Measurements from ENCODE around the gene ARTN. TPM values are rescaled to one million over a fixed set of nuclear protein-coding genes. Genes with fewer than 3 reads are reported as not detected.
A peak's percentile ranks its signal among the peaks of the same experiment; 100 is the strongest.

The ARTN gene
- total and polyA plus RNA-seq, 9 of the 15 experiments (the other 6 are each of a cell fraction or from before 2014, with no cell fraction given), result 0.06 to 0.38 TPM; not detected in 7

DNA sequence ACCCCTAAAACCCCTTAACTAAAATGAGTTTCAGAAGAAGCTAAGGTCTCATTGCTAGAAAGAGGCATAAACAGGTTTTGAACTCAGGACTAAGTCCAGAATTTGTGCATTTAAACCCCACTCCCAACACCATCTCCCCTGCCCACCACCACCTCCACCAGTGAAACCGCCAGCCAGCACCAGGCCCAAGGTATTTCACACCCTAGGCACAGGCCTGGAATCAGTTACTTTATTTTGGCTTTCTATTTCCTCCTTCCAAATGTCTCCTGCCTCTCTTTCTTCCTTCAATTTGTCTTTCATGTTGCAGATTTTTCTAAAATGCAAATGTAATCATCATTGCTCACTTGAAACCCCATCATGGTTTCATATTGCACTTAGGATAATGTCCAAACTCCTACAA is 11.3 kb downstream of the ARTN start:
- Histone ChIP-seq H3K9ac (ENCODE audit: insufficient read depth in 1 of 2, low read depth in 2 of 2, low read length in 2 of 2) (peak overlapping the region; percentile 29 to 53), H3K4me3 (no peak overlapping the region)
- in situ Hi-C loops (cut with MboI), result no loop called here

More for the DNA sequence above, 11.3 kb downstream of the ARTN start:
- Histone ChIP-seq H3K9me3 (replicated peaks; ENCODE audit: control insufficient read depth, insufficient read depth, low read depth, low read length) (no peaks in the 10 kb centered on the region), H3K36me3 (ENCODE audit: control insufficient read depth, insufficient read depth, low read length) (peaks cover 13% of the 10 kb centered on the region; the same call in 2 of the 3 replicates), H2AFZ (ENCODE audit: low read depth, low read length) (no peak overlapping the region), H3K9me1 (ENCODE audit: control insufficient read depth, insufficient read depth, low read length) (peaks cover 2% of the 10 kb centered on the region), H3K27me3 (ENCODE audit: control insufficient read depth in 2 of 2, insufficient read depth in 2 of 2, low read length in 2 of 2) (no peaks in the 10 kb centered on the region), H3K4me1 (replicated peaks in 1 of 2; ENCODE audit: control insufficient read depth in 2 of 2, insufficient read depth in 2 of 2, low read length in 2 of 2) (peaks cover 17 to 39% of the 10 kb centered on the region in 2 experiments), H4K20me1 (replicated peaks; ENCODE audit: control insufficient read depth, insufficient read depth, low read length) (no peaks in the 10 kb centered on the region), H3K4me2 (ENCODE audit: insufficient read depth, low read length) (peak overlapping the region; percentile 68), H3K27ac (ENCODE audit: extremely low read depth, low read depth, low read length) (no peak overlapping the region), H3K79me2 (ENCODE audit: control insufficient read depth, insufficient read depth, low read length) (peaks cover 39% of the 10 kb centered on the region)
- CTCF ChIA-PET (ENCODE audit: low intra/inter-chr PET ratio), result interaction anchor here (0.6 kb wide), 1 partner anchor 187 kb away, joined by 4 read pairs; no protein-coding TSS in a partner anchor
- 72% methylated on average over 1 of the region's 1 CpG for WGBS (ENCODE audit: insufficient coverage, low coverage, missing lambda C conversion rate)
- TF ChIP-seq, protein P1, sequence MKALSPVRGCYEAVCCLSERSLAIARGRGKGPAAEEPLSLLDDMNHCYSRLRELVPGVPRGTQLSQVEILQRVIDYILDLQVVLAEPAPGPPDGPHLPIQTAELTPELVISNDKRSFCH (CRISPR knock-in tag; IDR thresholded peaks at IDR 0.05), result no peak
- TF ChIP-seq, protein P1 (tag; IDR thresholded peaks at IDR 0.05), result no peak
- TF ChIP-seq ZKSCAN8 (CRISPR knock-in tag; IDR thresholded peaks at IDR 0.05) (no peak), CEBPB (tag; IDR thresholded peaks at IDR 0.05) (no peak)
- TF ChIP-seq, protein P2, sequence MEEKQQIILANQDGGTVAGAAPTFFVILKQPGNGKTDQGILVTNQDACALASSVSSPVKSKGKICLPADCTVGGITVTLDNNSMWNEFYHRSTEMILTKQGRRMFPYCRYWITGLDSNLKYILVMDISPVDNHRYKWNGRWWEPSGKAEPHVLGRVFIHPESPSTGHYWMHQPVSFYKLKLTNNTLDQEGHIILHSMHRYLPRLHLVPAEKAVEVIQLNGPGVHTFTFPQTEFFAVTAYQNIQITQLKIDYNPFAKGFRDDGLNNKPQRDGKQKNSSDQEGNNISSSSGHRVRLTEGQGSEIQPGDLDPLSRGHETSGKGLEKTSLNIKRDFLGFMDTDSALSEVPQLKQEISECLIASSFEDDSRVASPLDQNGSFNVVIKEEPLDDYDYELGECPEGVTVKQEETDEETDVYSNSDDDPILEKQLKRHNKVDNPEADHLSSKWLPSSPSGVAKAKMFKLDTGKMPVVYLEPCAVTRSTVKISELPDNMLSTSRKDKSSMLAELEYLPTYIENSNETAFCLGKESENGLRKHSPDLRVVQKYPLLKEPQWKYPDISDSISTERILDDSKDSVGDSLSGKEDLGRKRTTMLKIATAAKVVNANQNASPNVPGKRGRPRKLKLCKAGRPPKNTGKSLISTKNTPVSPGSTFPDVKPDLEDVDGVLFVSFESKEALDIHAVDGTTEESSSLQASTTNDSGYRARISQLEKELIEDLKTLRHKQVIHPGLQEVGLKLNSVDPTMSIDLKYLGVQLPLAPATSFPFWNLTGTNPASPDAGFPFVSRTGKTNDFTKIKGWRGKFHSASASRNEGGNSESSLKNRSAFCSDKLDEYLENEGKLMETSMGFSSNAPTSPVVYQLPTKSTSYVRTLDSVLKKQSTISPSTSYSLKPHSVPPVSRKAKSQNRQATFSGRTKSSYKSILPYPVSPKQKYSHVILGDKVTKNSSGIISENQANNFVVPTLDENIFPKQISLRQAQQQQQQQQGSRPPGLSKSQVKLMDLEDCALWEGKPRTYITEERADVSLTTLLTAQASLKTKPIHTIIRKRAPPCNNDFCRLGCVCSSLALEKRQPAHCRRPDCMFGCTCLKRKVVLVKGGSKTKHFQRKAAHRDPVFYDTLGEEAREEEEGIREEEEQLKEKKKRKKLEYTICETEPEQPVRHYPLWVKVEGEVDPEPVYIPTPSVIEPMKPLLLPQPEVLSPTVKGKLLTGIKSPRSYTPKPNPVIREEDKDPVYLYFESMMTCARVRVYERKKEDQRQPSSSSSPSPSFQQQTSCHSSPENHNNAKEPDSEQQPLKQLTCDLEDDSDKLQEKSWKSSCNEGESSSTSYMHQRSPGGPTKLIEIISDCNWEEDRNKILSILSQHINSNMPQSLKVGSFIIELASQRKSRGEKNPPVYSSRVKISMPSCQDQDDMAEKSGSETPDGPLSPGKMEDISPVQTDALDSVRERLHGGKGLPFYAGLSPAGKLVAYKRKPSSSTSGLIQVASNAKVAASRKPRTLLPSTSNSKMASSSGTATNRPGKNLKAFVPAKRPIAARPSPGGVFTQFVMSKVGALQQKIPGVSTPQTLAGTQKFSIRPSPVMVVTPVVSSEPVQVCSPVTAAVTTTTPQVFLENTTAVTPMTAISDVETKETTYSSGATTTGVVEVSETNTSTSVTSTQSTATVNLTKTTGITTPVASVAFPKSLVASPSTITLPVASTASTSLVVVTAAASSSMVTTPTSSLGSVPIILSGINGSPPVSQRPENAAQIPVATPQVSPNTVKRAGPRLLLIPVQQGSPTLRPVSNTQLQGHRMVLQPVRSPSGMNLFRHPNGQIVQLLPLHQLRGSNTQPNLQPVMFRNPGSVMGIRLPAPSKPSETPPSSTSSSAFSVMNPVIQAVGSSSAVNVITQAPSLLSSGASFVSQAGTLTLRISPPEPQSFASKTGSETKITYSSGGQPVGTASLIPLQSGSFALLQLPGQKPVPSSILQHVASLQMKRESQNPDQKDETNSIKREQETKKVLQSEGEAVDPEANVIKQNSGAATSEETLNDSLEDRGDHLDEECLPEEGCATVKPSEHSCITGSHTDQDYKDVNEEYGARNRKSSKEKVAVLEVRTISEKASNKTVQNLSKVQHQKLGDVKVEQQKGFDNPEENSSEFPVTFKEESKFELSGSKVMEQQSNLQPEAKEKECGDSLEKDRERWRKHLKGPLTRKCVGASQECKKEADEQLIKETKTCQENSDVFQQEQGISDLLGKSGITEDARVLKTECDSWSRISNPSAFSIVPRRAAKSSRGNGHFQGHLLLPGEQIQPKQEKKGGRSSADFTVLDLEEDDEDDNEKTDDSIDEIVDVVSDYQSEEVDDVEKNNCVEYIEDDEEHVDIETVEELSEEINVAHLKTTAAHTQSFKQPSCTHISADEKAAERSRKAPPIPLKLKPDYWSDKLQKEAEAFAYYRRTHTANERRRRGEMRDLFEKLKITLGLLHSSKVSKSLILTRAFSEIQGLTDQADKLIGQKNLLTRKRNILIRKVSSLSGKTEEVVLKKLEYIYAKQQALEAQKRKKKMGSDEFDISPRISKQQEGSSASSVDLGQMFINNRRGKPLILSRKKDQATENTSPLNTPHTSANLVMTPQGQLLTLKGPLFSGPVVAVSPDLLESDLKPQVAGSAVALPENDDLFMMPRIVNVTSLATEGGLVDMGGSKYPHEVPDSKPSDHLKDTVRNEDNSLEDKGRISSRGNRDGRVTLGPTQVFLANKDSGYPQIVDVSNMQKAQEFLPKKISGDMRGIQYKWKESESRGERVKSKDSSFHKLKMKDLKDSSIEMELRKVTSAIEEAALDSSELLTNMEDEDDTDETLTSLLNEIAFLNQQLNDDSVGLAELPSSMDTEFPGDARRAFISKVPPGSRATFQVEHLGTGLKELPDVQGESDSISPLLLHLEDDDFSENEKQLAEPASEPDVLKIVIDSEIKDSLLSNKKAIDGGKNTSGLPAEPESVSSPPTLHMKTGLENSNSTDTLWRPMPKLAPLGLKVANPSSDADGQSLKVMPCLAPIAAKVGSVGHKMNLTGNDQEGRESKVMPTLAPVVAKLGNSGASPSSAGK (IDR thresholded peaks at IDR 0.05), result 0 out of 2 replicates have a peak, but pooled peaks have one; percentile 6
- TF ChIP-seq, protein P3, sequence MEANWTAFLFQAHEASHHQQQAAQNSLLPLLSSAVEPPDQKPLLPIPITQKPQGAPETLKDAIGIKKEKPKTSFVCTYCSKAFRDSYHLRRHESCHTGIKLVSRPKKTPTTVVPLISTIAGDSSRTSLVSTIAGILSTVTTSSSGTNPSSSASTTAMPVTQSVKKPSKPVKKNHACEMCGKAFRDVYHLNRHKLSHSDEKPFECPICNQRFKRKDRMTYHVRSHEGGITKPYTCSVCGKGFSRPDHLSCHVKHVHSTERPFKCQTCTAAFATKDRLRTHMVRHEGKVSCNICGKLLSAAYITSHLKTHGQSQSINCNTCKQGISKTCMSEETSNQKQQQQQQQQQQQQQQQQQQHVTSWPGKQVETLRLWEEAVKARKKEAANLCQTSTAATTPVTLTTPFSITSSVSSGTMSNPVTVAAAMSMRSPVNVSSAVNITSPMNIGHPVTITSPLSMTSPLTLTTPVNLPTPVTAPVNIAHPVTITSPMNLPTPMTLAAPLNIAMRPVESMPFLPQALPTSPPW (CRISPR knock-in tag; IDR thresholded peaks at IDR 0.05), result no peak
- ATAC-seq (no peak), FAIRE-seq (no peak), DNase-seq (ENCODE audit: extremely low read depth in 1 of 4, low spot score in 3 of 4) (no peak)
- POLR2A ChIA-PET, result interaction anchor here (2.1 kb wide), 1 partner anchor 10 kb away, joined by 10 read pairs; no protein-coding TSS in a partner anchor
- intact Hi-C loops (cut with micrococcal nuclease), result loop anchor here (5.0 kb wide), 1 partner anchor 92 kb away; no protein-coding TSS in a partner anchor
- BruUV-seq (replicated peaks), result no TSS peak

Measured in K562 (cell line).